ENCODE results near the gene SLC22A4. TPM values are rescaled to one million over a fixed set of nuclear protein-coding genes. Genes with fewer than 3 reads are reported as not detected.

The SLC22A4 gene
- total and polyA plus RNA-seq, 2 donors = 0.66 to 3.0 TPM

DNA sequence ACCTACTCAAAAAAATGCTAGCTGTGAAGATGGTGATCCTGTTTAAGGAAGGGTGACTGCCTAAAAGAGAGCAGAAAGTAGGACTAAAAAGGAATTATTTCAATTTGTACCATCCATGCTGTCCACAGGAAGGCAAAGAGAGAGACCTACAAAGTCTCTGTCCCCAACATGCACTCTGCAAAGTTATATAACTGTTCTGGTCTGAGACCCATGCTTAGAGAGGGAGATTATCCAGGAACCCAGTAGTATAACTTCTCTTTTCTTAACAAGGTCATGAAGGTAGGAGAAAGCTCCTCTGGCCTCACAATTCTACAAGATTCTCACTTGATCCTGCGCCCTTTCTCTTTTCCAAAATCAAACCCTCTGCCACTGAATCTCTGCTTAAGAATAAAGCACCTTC is 25.8 kb downstream of the SLC22A4 start:
- Histone ChIP-seq H3K27ac (ENCODE audit: low read depth in 1 of 2, low read length in 1 of 2) (no peak overlapping the region), H3K36me3 (ENCODE audit: control insufficient read depth in 2 of 2, insufficient read depth in 2 of 2, low read length in 1 of 2) (no peaks in the 10 kb centered on the region), H3K9me3 (ENCODE audit: control insufficient read depth in 2 of 2, insufficient read depth in 1 of 2, low read length in 1 of 2) (no peaks in the 10 kb centered on the region), H3K27me3 (ENCODE audit: control insufficient read depth in 2 of 2, insufficient read depth in 1 of 2, low read length in 1 of 2) (no peaks in the 10 kb centered on the region), H3K4me1 (ENCODE audit: control insufficient read depth in 2 of 2, insufficient read depth in 2 of 2, low read length in 2 of 2) (no peaks in the 10 kb centered on the region), H3K4me3 (ENCODE audit: low read length in 2 of 2) (no peak overlapping the region)
- 96% methylated on average over 1 of the region's 1 CpG for WGBS
- no peak for DNase-seq (ENCODE audit: low read depth in 6 of 9, low spot score in 9 of 9)

DNA sequence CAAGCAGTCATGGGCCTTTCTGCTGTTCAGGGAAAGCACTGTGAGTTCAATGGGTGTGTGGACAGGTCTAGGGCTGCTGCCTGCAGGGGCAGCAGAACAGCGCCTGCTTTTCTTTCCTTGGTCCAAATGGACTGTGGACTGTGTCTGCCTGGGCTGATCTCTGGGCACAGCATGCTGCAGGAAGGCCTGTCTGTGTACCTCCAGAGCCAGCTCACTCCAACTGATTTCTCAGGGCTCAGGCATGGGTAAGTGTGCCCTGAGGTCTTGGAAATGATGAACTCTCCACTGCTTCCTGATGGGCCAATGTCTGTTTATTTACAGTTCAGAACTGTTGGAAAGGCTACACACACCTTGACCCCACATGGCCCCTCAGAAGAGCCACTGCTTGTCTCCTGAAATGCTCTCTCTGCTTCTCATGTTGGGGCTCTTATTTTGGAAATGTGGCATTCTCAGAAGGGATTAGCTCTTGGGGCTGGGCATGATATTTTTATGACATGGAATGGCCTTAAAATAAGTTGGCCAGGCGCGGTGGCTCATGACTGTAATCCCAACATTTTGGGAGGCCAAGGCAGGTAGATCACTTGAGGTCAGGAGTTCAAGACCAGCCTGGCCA is 27.0 kb downstream of the SLC22A4 start:
- H3K36me3 ChIP-seq (ENCODE audit: control insufficient read depth in 2 of 2, insufficient read depth in 2 of 2, low read length in 1 of 2) = no peaks in the 10 kb centered on the region
- H3K27me3 ChIP-seq (ENCODE audit: control insufficient read depth in 2 of 2, insufficient read depth in 1 of 2, low read length in 1 of 2) = no peaks in the 10 kb centered on the region
- H3K27ac ChIP-seq (ENCODE audit: low read depth in 1 of 2, low read length in 1 of 2) = no peak overlapping the region
- no peaks in the 10 kb centered on the region for H3K9me3 ChIP-seq (ENCODE audit: control insufficient read depth in 2 of 2, insufficient read depth in 1 of 2, low read length in 1 of 2)
- DNase-seq (ENCODE audit: low read depth in 6 of 9, low spot score in 9 of 9) = no peak
- no peaks in the 10 kb centered on the region for H3K4me1 ChIP-seq (ENCODE audit: control insufficient read depth in 2 of 2, insufficient read depth in 2 of 2, low read length in 2 of 2)
- WGBS = over 99% methylated on average over 3 of the region's 3 CpGs
- no peak overlapping the region for H3K4me3 ChIP-seq (ENCODE audit: low read length in 2 of 2)

- DNase-seq (ENCODE audit: low read depth in 6 of 9, low spot score in 9 of 9) = no peak
- no peak overlapping the region for H3K27ac ChIP-seq (ENCODE audit: low read depth in 1 of 2, low read length in 1 of 2)
- H3K36me3 ChIP-seq (ENCODE audit: control insufficient read depth in 2 of 2, insufficient read depth in 2 of 2, low read length in 1 of 2) = no peaks in the 10 kb centered on the region
- H3K9me3 ChIP-seq (ENCODE audit: control insufficient read depth in 2 of 2, insufficient read depth in 1 of 2, low read length in 1 of 2) = no peaks in the 10 kb centered on the region
- no peak overlapping the region for H3K4me3 ChIP-seq (ENCODE audit: low read length in 2 of 2)
- WGBS = 95% methylated on average over 11 of the region's 11 CpGs
- no peaks in the 10 kb centered on the region for H3K27me3 ChIP-seq (ENCODE audit: control insufficient read depth in 2 of 2, insufficient read depth in 1 of 2, low read length in 1 of 2)
- no peaks in the 10 kb centered on the region for H3K4me1 ChIP-seq (ENCODE audit: control insufficient read depth in 2 of 2, insufficient read depth in 2 of 2, low read length in 2 of 2)
Observed at GRCh38 chr5:132322266-132322665, 28.1 kb downstream of the SLC22A4 start.

GRCh38 chr5:132323202-132323601 is 29.0 kb downstream of the SLC22A4 start:
- Histone ChIP-seq H3K9me3 (ENCODE audit: control insufficient read depth in 2 of 2, insufficient read depth in 1 of 2, low read length in 1 of 2) (no peaks in the 10 kb centered on the region), H3K27ac (ENCODE audit: low read depth in 1 of 2, low read length in 1 of 2) (no peak overlapping the region), H3K27me3 (ENCODE audit: control insufficient read depth in 2 of 2, insufficient read depth in 1 of 2, low read length in 1 of 2) (no peaks in the 10 kb centered on the region), H3K4me1 (ENCODE audit: control insufficient read depth in 2 of 2, insufficient read depth in 2 of 2, low read length in 2 of 2) (peaks cover 0 to 2% of the 10 kb centered on the region in 2 donors), H3K4me3 (ENCODE audit: low read length in 2 of 2) (no peak overlapping the region), H3K36me3 (ENCODE audit: control insufficient read depth in 2 of 2, insufficient read depth in 2 of 2, low read length in 1 of 2) (no peaks in the 10 kb centered on the region)
- DNase-seq (ENCODE audit: low read depth in 6 of 9, low spot score in 9 of 9) = no peak
- WGBS = 87% methylated on average over 5 of the region's 5 CpGs

- DNase-seq (ENCODE audit: low read depth in 6 of 9, low spot score in 9 of 9) = no peak
- no peak overlapping the region for H3K27ac ChIP-seq (ENCODE audit: low read depth in 1 of 2, low read length in 1 of 2)
- no peaks in the 10 kb centered on the region for H3K27me3 ChIP-seq (ENCODE audit: control insufficient read depth in 2 of 2, insufficient read depth in 1 of 2, low read length in 1 of 2)
- H3K4me3 ChIP-seq (ENCODE audit: low read length in 2 of 2) = no peak overlapping the region
- H3K9me3 ChIP-seq (ENCODE audit: control insufficient read depth in 2 of 2, insufficient read depth in 1 of 2, low read length in 1 of 2) = no peaks in the 10 kb centered on the region
- WGBS = 96% methylated on average over 4 of the region's 4 CpGs
- no peaks in the 10 kb centered on the region for H3K36me3 ChIP-seq (ENCODE audit: control insufficient read depth in 2 of 2, insufficient read depth in 2 of 2, low read length in 1 of 2)
- peaks cover 0 to 2% of the 10 kb centered on the region in 2 donors for H3K4me1 ChIP-seq (ENCODE audit: control insufficient read depth in 2 of 2, insufficient read depth in 2 of 2, low read length in 2 of 2)
Observed at GRCh38 chr5:132325691-132326090, 31.5 kb downstream of the SLC22A4 start.

DNA sequence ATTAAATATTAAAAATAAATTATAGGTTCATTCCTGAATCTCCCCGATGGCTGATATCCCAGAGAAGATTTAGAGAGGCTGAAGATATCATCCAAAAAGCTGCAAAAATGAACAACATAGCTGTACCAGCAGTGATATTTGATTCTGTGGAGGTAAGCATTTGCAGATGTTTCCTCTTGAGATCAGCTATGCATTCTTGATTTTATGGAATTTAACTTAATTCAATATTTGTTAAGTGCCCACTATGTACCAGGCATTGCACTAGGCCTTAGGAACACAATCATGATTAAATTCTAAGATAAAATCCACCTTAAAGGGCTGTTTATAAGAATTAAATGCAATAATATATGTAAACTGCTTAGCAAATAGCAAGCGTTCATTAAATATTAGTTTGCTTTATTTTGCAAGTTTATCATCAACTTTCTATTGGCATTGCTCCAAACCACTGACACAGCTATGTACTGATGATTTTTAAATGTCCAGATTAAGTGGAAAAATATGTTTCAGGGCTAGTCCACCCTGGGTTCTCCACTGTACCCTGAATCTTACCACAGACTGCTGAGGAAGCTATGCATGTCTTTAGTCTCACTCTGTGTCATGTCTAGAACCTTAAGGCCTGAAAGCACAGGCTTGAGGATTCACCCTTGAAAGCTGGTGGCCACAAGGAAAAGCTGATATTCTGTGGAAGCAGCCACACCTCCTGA is 33.2 kb downstream of the SLC22A4 start:
- H3K4me3 ChIP-seq (ENCODE audit: low read length in 2 of 2) = no peak overlapping the region
- no peaks in the 10 kb centered on the region for H3K9me3 ChIP-seq (ENCODE audit: control insufficient read depth in 2 of 2, insufficient read depth in 1 of 2, low read length in 1 of 2)
- H3K4me1 ChIP-seq (ENCODE audit: control insufficient read depth in 2 of 2, insufficient read depth in 2 of 2, low read length in 2 of 2) = peaks cover 0 to 2% of the 10 kb centered on the region in 2 donors
- no peak for DNase-seq (ENCODE audit: low read depth in 6 of 9, low spot score in 9 of 9)
- H3K27me3 ChIP-seq (ENCODE audit: control insufficient read depth in 2 of 2, insufficient read depth in 1 of 2, low read length in 1 of 2) = no peaks in the 10 kb centered on the region
- no peaks in the 10 kb centered on the region for H3K36me3 ChIP-seq (ENCODE audit: control insufficient read depth in 2 of 2, insufficient read depth in 2 of 2, low read length in 1 of 2)
- H3K27ac ChIP-seq (ENCODE audit: low read depth in 1 of 2, low read length in 1 of 2) = no peak overlapping the region
- WGBS = 97% methylated on average over 2 of the region's 2 CpGs

DNA sequence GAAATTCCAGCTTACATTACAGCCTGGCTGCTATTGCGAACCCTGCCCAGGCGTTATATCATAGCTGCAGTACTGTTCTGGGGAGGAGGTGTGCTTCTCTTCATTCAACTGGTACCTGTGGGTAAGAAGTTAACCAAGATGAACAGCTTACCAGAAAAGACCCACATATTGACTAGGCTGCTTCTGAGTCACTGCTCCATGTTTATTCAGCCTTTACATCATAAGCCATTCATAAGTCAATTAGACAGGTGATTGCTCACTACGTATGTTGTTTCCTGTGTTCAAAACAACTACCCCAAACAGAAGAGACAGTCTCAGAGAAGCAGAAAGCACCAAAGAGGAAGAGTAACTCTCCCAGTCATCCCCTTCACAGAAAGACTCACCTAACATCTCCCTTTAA is 40.6 kb downstream of the SLC22A4 start:
- no peaks in the 10 kb centered on the region for H3K27me3 ChIP-seq (ENCODE audit: control insufficient read depth in 2 of 2, insufficient read depth in 1 of 2, low read length in 1 of 2)
- no peak for DNase-seq (ENCODE audit: low read depth in 6 of 9, low spot score in 9 of 9)
- H3K9me3 ChIP-seq (ENCODE audit: control insufficient read depth in 2 of 2, insufficient read depth in 1 of 2, low read length in 1 of 2) = no peaks in the 10 kb centered on the region
- no peak overlapping the region for H3K27ac ChIP-seq (ENCODE audit: low read depth in 1 of 2, low read length in 1 of 2)
- no peaks in the 10 kb centered on the region for H3K4me1 ChIP-seq (ENCODE audit: control insufficient read depth in 2 of 2, insufficient read depth in 2 of 2, low read length in 2 of 2)
- no peak overlapping the region for H3K4me3 ChIP-seq (ENCODE audit: low read length in 2 of 2)
- 85% methylated on average over 3 of the region's 3 CpGs for WGBS
- no peaks in the 10 kb centered on the region for H3K36me3 ChIP-seq (ENCODE audit: control insufficient read depth in 2 of 2, insufficient read depth in 2 of 2, low read length in 1 of 2)

DNA sequence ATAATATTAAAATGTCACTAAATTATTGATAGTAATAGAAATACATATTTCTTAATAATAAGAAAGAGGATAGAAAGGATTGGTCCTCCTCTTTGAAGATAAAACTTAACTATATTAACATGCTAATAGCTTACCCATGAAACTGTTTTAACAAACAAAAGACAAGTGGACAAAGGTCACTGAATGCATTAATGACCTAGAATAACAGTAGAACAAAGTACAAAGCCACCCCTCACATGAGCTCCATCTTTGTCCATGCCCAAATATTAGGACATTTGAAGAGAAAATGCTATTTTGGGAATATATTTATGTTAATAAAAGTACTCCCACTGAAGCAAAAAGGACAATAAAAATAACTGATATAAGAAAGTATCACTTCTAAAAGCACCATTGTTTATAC is 41.2 kb downstream of the SLC22A4 start:
- H3K4me3 ChIP-seq (ENCODE audit: low read length in 2 of 2) = no peak overlapping the region
- no peaks in the 10 kb centered on the region for H3K36me3 ChIP-seq (ENCODE audit: control insufficient read depth in 2 of 2, insufficient read depth in 2 of 2, low read length in 1 of 2)
- no peak overlapping the region for H3K27ac ChIP-seq (ENCODE audit: low read depth in 1 of 2, low read length in 1 of 2)
- H3K4me1 ChIP-seq (ENCODE audit: control insufficient read depth in 2 of 2, insufficient read depth in 2 of 2, low read length in 2 of 2) = no peaks in the 10 kb centered on the region
- no peaks in the 10 kb centered on the region for H3K27me3 ChIP-seq (ENCODE audit: control insufficient read depth in 2 of 2, insufficient read depth in 1 of 2, low read length in 1 of 2)
- no peak for DNase-seq (ENCODE audit: low read depth in 6 of 9, low spot score in 9 of 9)
- H3K9me3 ChIP-seq (ENCODE audit: control insufficient read depth in 2 of 2, insufficient read depth in 1 of 2, low read length in 1 of 2) = no peaks in the 10 kb centered on the region

GRCh38 chr5:132339502-132339901 is 45.3 kb downstream of the SLC22A4 start:
- no peaks in the 10 kb centered on the region for H3K4me1 ChIP-seq (ENCODE audit: control insufficient read depth in 2 of 2, insufficient read depth in 2 of 2, low read length in 2 of 2)
- no peak overlapping the region for H3K4me3 ChIP-seq (ENCODE audit: low read length in 2 of 2)
- DNase-seq (ENCODE audit: low read depth in 6 of 9, low spot score in 9 of 9) = no peak
- H3K27me3 ChIP-seq (ENCODE audit: control insufficient read depth in 2 of 2, insufficient read depth in 1 of 2, low read length in 1 of 2) = no peaks in the 10 kb centered on the region
- H3K9me3 ChIP-seq (ENCODE audit: control insufficient read depth in 2 of 2, insufficient read depth in 1 of 2, low read length in 1 of 2) = no peaks in the 10 kb centered on the region
- H3K27ac ChIP-seq (ENCODE audit: low read depth in 1 of 2, low read length in 1 of 2) = no peak overlapping the region
- H3K36me3 ChIP-seq (ENCODE audit: control insufficient read depth in 2 of 2, insufficient read depth in 2 of 2, low read length in 1 of 2) = no peaks in the 10 kb centered on the region

Measured in thymus (tissue), 11 donors.